ENCODE measurements around the gene AEBP2.

DNA sequence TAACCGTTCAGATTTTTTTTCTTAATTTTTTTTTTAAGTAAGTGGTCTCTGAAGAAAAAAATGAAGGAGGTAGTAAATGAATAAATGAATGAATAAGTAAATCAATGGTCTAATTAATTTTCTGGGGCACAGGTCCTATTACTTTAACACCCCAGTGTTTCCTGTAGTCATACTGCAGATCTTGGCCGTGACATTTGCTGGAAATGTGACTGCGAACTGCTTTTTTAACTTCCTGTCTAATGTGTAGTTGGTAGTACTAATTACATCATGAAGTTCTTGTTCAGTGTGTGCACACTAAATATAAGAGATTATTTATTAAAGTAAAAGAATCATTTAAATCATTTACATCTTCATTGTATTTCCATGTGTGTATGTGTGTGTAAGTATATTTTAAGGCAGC, 45.4 kb downstream of the AEBP2 start:
- TF ChIP-seq, protein P1, sequence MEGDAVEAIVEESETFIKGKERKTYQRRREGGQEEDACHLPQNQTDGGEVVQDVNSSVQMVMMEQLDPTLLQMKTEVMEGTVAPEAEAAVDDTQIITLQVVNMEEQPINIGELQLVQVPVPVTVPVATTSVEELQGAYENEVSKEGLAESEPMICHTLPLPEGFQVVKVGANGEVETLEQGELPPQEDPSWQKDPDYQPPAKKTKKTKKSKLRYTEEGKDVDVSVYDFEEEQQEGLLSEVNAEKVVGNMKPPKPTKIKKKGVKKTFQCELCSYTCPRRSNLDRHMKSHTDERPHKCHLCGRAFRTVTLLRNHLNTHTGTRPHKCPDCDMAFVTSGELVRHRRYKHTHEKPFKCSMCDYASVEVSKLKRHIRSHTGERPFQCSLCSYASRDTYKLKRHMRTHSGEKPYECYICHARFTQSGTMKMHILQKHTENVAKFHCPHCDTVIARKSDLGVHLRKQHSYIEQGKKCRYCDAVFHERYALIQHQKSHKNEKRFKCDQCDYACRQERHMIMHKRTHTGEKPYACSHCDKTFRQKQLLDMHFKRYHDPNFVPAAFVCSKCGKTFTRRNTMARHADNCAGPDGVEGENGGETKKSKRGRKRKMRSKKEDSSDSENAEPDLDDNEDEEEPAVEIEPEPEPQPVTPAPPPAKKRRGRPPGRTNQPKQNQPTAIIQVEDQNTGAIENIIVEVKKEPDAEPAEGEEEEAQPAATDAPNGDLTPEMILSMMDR (IDR thresholded peaks at IDR 0.05; ENCODE audit: low read length): no peak
- no peak for TF ChIP-seq EZH2 (optimal IDR thresholded peaks at IDR 0.05; ENCODE audit: low read depth, low read length)
- TF ChIP-seq EZH2phosphoT487 (IDR thresholded peaks at IDR 0.05; ENCODE audit: low read length): no peak
